VCaP (cell line): Measurements from ENCODE around the gene SLA2.

Experiments used
- H3K27ac ChIP-seq: fragments of 450-650 bp; 2 replicates; pipeline ENCODE4 v1.5.1; 2017
- TF ChIP-seq, protein P1 (sequence below): fragments of 450-650 bp; conservative IDR thresholded peaks from 2 replicates; pipeline ENCODE4 v1.5.1; 2017; ENCODE audit warnings: mild to moderate bottlenecking, moderate library complexity

The SLA2 gene

DNA sequence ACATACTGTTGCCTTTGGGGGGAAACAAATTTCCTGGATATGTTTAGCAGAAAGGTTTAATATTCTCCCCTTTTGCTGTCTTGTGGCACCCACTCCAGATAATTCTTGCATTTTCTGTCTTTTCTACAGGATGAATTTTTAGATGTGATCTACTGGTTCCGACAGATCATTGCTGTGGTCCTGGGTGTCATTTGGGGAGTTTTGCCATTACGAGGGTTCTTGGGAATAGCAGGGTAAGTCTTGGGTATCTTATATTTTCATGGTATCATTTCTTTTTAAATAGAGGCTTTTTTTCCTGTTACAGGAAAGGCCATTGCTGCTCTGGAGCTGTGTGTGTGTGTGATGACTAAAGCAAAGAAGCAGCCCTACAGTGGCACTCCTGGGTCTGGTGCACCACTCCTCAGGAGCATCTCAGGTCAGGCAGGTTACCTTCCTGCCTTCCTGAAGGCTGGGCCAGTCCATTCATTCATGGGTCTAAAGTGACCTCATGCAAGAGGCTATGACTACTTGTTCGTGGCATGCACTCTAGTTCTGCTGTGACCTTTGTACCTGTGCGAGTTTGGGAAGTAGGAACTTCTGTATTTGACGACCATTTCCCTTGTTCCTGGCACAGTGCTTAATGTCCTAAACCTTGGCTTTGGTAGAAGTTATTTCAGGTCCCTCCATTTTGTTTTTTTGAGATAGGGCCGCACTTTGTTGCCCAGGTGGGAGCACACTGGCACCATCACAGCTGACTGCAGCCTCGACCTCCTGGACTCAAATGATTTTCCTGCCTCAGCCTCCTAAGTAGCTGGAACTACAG is 38.2 kb downstream of the SLA2 start:
- H3K27ac ChIP-seq, result peak overlapping the region; percentile 90; the same call in 1 of the 2 replicates
- TF ChIP-seq, protein P1, sequence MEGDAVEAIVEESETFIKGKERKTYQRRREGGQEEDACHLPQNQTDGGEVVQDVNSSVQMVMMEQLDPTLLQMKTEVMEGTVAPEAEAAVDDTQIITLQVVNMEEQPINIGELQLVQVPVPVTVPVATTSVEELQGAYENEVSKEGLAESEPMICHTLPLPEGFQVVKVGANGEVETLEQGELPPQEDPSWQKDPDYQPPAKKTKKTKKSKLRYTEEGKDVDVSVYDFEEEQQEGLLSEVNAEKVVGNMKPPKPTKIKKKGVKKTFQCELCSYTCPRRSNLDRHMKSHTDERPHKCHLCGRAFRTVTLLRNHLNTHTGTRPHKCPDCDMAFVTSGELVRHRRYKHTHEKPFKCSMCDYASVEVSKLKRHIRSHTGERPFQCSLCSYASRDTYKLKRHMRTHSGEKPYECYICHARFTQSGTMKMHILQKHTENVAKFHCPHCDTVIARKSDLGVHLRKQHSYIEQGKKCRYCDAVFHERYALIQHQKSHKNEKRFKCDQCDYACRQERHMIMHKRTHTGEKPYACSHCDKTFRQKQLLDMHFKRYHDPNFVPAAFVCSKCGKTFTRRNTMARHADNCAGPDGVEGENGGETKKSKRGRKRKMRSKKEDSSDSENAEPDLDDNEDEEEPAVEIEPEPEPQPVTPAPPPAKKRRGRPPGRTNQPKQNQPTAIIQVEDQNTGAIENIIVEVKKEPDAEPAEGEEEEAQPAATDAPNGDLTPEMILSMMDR, result no peak

DNA sequence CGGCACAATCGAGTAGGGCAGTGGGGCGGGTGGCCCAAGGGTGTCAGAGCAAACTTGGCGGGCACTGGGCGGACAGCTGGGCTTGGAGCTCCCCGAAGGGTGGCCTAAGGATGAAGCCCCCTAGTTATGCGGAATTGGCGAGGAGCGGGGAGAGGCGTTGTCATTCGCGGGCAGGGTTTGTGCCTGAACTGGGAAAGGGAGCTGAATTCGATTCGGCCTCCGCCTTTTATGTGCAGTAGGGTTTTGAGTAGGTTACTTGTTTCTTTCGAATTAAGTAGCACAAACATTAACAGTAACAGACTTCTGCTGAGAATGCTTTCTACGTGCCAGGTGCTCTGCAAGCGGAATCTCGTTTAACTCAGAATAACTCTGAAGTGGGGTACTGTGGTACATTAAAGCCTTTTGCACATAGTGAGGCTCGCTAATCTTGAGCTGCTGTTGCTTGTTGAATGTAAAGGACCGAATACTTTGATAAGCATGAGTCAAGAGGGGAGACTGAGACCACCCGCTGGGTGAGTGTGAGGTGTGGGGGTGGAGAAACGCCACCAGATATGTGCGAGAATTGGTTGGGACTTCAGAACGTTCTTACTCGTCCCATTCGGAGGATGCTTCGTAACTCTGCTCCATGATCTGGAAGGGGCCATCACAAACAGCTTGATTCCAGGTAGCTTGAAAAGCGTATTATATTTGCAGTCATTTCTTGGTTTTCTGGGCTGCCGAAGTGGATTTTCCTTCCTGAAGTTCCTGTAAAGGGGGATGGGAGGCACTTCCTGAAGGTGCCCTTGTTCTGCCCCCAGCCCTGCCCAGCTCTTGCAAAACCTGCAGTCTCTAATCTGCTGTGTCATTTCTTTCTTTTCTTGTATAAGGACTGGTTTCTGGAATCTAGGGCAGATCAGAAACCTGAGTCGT is 39.6 kb downstream of the SLA2 start:
- TF ChIP-seq, protein P1, result no peak
- peak overlapping the region; percentile 90 for H3K27ac ChIP-seq

DNA sequence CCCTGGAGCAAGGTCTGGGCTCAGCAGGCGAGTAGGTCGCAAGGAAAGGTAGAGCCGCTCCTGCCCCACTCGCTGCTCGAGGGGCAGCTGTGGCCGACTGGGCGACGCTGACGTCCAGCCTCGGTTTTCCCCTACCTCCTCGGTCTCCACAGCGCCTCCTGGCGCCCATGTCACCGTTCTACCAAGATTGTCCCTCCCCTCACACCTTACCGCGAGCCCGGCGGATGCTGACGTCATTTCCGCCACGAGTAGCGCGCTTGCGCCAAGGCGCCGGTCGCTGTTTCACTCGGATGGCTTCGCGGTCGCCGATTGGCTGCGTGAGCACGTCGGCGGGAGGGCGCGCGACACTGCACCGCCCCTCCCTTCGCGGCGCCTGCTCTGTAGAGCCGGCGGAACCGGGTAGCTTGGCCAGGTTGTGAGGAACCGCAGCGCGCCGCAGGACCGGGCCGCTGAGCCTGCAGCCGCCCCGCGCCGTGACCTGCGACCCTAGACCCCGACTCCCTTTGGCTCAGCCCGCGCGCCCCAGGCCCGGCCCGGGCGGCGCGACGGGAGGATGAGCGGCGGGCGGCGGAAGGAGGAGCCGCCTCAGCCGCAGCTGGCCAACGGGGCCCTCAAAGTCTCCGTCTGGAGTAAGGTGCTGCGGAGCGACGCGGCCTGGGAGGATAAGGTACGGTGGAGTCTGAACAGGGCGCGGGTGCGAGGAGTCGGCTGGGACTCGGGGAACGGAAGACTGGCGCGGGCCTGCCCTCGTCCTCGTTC is 40.4 kb downstream of the SLA2 start, which contains the start of gene RAB5IF:
TSS of gene RAB5IF (plus strand) at position 381 of the 759 bp plus-strand sequence. CDS start at position 554, 173 bp downstream.
- peak within 1 kb of the TSS; percentile 90 for H3K27ac ChIP-seq
- TF ChIP-seq, protein P1, result peak; percentile 97

DNA sequence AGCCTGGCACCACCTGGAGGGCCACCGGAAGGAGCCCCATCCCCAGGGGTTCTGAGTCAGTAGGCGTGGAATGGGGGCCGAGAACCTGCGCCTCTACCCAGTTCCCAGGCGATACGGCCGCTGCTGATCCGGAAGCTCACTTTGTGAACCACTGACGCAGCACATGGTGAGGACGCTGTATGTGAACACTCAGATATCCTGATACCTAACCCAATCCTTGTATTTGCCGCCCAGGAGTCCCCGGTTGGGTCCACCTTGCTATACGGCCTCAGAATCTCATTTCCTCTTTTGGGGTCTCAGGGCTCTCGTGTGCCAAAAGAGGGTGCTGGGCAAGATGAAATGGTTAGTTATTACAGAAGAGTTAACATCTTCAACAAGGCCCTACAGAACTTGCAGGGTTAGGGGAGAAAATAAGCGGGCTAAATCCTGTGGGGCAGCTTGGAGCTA is 41.0 kb downstream of the SLA2 start:
- TF ChIP-seq, protein P1, result no peak
- H3K27ac ChIP-seq, result peak overlapping the region; percentile 90

DNA sequence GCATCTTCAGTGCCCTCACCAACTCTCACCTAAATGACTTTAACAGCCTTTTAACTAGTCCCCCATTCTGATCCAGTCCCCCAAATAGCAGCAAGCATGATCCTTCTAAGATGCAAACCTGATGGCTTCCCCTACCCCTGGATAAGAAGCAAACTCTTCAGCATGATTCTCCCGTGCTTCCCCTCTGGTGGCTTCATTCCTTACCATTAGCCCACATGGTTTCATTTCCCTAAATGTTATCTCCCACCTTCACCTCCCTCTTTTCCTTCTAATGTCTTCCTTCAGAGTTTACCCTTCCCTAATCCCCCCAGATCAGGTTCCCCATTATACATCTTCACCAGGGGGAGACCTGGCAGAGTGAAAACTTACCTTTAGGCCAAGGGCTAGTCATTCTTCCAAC is 44.5 kb downstream of the SLA2 start:
- TF ChIP-seq, protein P1, result no peak
- no peak overlapping the region for H3K27ac ChIP-seq

DNA sequence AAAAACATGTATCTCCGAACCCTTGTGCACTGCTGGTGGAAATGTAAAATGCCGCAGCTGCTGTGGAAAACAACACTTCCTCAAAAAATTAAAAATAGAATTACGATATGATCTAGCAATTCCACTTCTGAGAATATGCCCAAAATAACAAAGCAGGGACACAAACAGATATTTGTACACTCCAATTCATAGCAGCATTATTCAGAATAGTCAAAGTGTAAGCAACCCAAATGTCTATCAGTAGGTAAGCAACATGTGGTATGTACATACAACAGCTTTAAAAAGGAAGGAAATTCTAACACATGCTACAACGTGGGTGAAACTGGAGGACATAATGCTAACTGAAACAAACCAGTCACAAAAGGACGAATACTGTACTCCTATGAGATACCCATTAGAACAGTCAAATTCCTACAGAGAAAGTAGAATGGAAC is 46.1 kb downstream of the SLA2 start:
- H3K27ac ChIP-seq, result no peak overlapping the region
- TF ChIP-seq, protein P1, result no peak
